Endothelial cell of umbilical vein (primary cell): ENCODE results near the gene SAMD5.

Experiments
- CTCF ChIP-seq, 2 donors: IDR thresholded peaks; 1 replicate in 1 of 2; 2 replicates in 1 of 2; pipeline ENCODE4 v1.5.1; 2011; ENCODE audit warnings: low read length in 2 of 2, mild to moderate bottlenecking in 2 of 2, moderate library complexity in 2 of 2, control low read depth in 1 of 2, inconsistent platforms in 1 of 2, low read depth in 1 of 2; ENCODE audit not compliant: insufficient read depth in 1 of 2; ENCODE audit errors: extremely low read depth in 1 of 2
- GATA2 ChIP-seq: IDR thresholded peaks from 2 replicates; pipeline ENCODE4 v1.7.0; 2011; ENCODE audit warnings: low read depth, mild to moderate bottlenecking, moderate library complexity, mixed read lengths, low read length; ENCODE audit not compliant: insufficient read length, insufficient read depth
- JUN ChIP-seq: IDR thresholded peaks from 2 replicates; pipeline ENCODE4 v1.6.1; 2011; ENCODE audit warnings: borderline replicate concordance, low read depth; ENCODE audit not compliant: insufficient read length, insufficient read depth
- MYC ChIP-seq: IDR thresholded peaks from one replicate; pipeline ENCODE4 v1.6.1; 2011; ENCODE audit warnings: mild to moderate bottlenecking, low read depth, low read length

GRCh38 chr6:147618457-147618856 lies 110.0 kb downstream of the SAMD5 start:
- no peak for TF ChIP-seq CTCF (IDR thresholded peaks at IDR 0.05; ENCODE audit: extremely low read depth in 1 of 2, insufficient read depth in 1 of 2, low read depth in 1 of 2, low read length in 2 of 2)
- TF ChIP-seq GATA2, result no peak
- TF ChIP-seq JUN, result no peak
- no peak for TF ChIP-seq MYC
